HL-60 (cell line): Measurements from ENCODE around the gene GRIN3A.

Experiments used
- DNase-seq, 2 experiments: peaks; one replicate each; pipeline ENCODE4 v3.0.0-alpha.2; 2010 to 2020; ENCODE audit warnings: low read depth in 1 of 2, low spot score in 1 of 2
- H3K27ac ChIP-seq: fragments of 250-450 bp; sonication (Bioruptor Pico); replicated peaks from 2 replicates; pipeline ENCODE4 v1.5.1; 2020; ENCODE audit warnings: mild to moderate bottlenecking, moderate library complexity
- H3K27me3 ChIP-seq: fragments of 250-450 bp; sonication (Bioruptor Pico); 2 replicates; pipeline ENCODE4 v1.5.1; 2021; ENCODE audit warnings: mild to moderate bottlenecking, moderate library complexity; ENCODE audit not compliant: insufficient read depth, poor library complexity, severe bottlenecking
- H3K4me3 ChIP-seq: replicated peaks from 2 replicates; pipeline ENCODE4 v1.5.1; 2011; ENCODE audit warnings: mild to moderate bottlenecking, control low read depth, low read length; ENCODE audit not compliant: insufficient read depth
- GABPA ChIP-seq: IDR thresholded peaks from 2 replicates; pipeline ENCODE4 v1.6.1; 2012; ENCODE audit warnings: low read depth
- POLR2AphosphoS5 ChIP-seq: IDR thresholded peaks from 2 replicates; pipeline ENCODE4 v1.6.1; 2012; ENCODE audit warnings: low read depth
- SPI1 ChIP-seq: IDR thresholded peaks from 2 replicates; pipeline ENCODE4 v1.6.1; 2012; ENCODE audit warnings: low read depth, mild to moderate bottlenecking, borderline replicate concordance
- TF ChIP-seq, protein P1 (sequence below): IDR thresholded peaks from one replicate; pipeline ENCODE4 v1.5.1; 2011; ENCODE audit warnings: low read length, control low read depth, inconsistent platforms; ENCODE audit not compliant: insufficient read depth
- TF ChIP-seq, protein P2 (sequence below): IDR thresholded peaks from 2 replicates; pipeline ENCODE4 v1.6.1; 2012; ENCODE audit warnings: low read depth; ENCODE audit not compliant: insufficient replicate concordance

GRIN3A gene

DNA sequence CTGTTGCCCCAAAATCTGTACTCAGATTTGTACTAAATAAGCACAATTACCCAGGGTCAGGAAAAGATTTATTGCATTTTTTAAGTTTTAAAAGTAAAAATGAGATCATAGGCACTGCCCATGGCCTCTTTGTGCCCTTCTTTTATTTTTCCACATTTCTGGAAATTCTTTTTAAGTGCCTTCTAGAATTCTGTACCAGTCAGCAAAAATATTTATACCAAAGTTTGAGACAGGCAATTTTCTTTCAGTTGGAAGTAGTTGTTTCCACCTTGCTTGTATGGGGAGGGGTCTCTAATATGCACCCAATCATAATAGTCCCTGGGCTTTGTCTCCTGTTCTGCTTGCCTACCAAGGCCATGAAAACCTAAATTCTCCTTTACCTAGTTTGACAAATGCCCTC lies 210.4 kb downstream of the GRIN3A start:
- H3K27ac ChIP-seq, result no peak overlapping the region
- H3K4me3 ChIP-seq, result no peak overlapping the region
- no peak for DNase-seq
- TF ChIP-seq, protein P1, sequence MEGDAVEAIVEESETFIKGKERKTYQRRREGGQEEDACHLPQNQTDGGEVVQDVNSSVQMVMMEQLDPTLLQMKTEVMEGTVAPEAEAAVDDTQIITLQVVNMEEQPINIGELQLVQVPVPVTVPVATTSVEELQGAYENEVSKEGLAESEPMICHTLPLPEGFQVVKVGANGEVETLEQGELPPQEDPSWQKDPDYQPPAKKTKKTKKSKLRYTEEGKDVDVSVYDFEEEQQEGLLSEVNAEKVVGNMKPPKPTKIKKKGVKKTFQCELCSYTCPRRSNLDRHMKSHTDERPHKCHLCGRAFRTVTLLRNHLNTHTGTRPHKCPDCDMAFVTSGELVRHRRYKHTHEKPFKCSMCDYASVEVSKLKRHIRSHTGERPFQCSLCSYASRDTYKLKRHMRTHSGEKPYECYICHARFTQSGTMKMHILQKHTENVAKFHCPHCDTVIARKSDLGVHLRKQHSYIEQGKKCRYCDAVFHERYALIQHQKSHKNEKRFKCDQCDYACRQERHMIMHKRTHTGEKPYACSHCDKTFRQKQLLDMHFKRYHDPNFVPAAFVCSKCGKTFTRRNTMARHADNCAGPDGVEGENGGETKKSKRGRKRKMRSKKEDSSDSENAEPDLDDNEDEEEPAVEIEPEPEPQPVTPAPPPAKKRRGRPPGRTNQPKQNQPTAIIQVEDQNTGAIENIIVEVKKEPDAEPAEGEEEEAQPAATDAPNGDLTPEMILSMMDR, result no peak
- TF ChIP-seq SPI1 (no peak), POLR2AphosphoS5 (no peak)
- peaks cover under 1% of the 10 kb centered on the region for H3K27me3 ChIP-seq

GRCh38 chr9:101527066-101527465 lies 211.4 kb downstream of the GRIN3A start:
- no peak overlapping the region for H3K4me3 ChIP-seq
- DNase-seq, result no peak

DNA sequence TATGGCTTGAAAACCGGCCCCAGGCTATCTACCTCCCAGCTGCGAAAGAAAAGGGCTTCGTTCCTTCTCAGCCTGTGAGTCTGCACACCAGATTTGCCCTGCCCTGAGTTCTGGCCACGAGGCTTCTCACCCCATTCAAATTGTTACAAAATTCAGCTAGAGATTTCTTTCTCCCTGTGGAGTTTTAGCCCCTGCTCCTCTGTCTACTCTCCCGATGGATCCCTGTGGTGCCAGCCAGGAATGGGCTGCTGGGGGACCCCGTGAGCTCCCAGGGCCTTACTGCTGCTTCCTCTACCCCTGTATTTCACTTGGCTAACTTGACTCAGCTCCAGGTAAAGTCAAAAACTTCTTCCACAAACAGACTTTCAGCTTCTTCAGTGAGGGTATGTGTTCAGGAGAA lies 214.1 kb downstream of the GRIN3A start:
- peaks cover 11% of the 10 kb centered on the region for H3K27me3 ChIP-seq
- TF ChIP-seq, protein P2, sequence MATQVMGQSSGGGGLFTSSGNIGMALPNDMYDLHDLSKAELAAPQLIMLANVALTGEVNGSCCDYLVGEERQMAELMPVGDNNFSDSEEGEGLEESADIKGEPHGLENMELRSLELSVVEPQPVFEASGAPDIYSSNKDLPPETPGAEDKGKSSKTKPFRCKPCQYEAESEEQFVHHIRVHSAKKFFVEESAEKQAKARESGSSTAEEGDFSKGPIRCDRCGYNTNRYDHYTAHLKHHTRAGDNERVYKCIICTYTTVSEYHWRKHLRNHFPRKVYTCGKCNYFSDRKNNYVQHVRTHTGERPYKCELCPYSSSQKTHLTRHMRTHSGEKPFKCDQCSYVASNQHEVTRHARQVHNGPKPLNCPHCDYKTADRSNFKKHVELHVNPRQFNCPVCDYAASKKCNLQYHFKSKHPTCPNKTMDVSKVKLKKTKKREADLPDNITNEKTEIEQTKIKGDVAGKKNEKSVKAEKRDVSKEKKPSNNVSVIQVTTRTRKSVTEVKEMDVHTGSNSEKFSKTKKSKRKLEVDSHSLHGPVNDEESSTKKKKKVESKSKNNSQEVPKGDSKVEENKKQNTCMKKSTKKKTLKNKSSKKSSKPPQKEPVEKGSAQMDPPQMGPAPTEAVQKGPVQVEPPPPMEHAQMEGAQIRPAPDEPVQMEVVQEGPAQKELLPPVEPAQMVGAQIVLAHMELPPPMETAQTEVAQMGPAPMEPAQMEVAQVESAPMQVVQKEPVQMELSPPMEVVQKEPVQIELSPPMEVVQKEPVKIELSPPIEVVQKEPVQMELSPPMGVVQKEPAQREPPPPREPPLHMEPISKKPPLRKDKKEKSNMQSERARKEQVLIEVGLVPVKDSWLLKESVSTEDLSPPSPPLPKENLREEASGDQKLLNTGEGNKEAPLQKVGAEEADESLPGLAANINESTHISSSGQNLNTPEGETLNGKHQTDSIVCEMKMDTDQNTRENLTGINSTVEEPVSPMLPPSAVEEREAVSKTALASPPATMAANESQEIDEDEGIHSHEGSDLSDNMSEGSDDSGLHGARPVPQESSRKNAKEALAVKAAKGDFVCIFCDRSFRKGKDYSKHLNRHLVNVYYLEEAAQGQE, result no peak
- TF ChIP-seq POLR2AphosphoS5 (no peak), SPI1 (no peak), GABPA (no peak)
- TF ChIP-seq, protein P1, result no peak
- H3K27ac ChIP-seq, result no peak overlapping the region
- DNase-seq, result no peak
- no peak overlapping the region for H3K4me3 ChIP-seq

More at GRCh38 chr9:101527066-101527465, 211.4 kb downstream of the GRIN3A start:
- no peak for TF ChIP-seq GABPA
- no peak for TF ChIP-seq SPI1
- TF ChIP-seq, protein P2, result no peak
- TF ChIP-seq, protein P1, result no peak
- no peak for TF ChIP-seq POLR2AphosphoS5
- peaks cover 10% of the 10 kb centered on the region for H3K27me3 ChIP-seq
- H3K27ac ChIP-seq, result no peak overlapping the region
